ENCODE data around the gene DDX41. TPM values are rescaled to one million over a fixed set of nuclear protein-coding genes. Genes with fewer than 3 reads are reported as not detected.
A peak's percentile ranks its signal among the peaks of the same experiment; 100 is the strongest.

The DDX41 gene
- total RNA-seq, 1 experiment from 2014 or later, result 137 TPM

GRCh38 chr5:177527595-177527994, 10.8 kb upstream of the DDX41 start:
- no peaks in the 10 kb centered on the region for H3K4me1 ChIP-seq
- Mint-ChIP-seq H3K36me3 (ENCODE audit: insufficient read depth, unreplicated experiment) (peaks cover 38% of the 10 kb centered on the region), H3K4me3 (ENCODE audit: unreplicated experiment) (no peak overlapping the region), H3K9me3 (ENCODE audit: unreplicated experiment) (no peaks in the 10 kb centered on the region), H3K4me1 (ENCODE audit: low read depth, unreplicated experiment) (no peaks in the 10 kb centered on the region), H3K27me3 (ENCODE audit: insufficient read depth, unreplicated experiment) (no peaks in the 10 kb centered on the region), H3K27ac (ENCODE audit: unreplicated experiment) (no peak overlapping the region)
- peaks cover 10% of the 10 kb centered on the region for H3K36me3 ChIP-seq (ENCODE audit: control insufficient read depth, insufficient read depth, low read length)
- peak in 1 of 2 experiments; percentile 25 for DNase-seq
- H3K27me3 ChIP-seq (replicated peaks; ENCODE audit: control insufficient read depth, insufficient read depth, low read length), result no peaks in the 10 kb centered on the region
- H3K4me3 ChIP-seq (ENCODE audit: low read depth, low read length), result no peak overlapping the region
- BruUV-seq (replicated peaks), result no TSS peak
- intact Hi-C loops (cut with micrococcal nuclease; ENCODE audit: unreplicated experiment), result no loop called here
- H3K9me3 ChIP-seq, result no peaks in the 10 kb centered on the region
- ChIA-PET POLR2A (no interaction called here), CTCF (no interaction called here)
- no peak for TF ChIP-seq CTCF (IDR thresholded peaks at IDR 0.05; ENCODE audit: insufficient read depth in 1 of 2, low read depth in 1 of 2, low read length in 1 of 2, severe bottlenecking in 1 of 2, unreplicated experiment in 1 of 2)

GRCh38 chr5:177526791-177527190, 10.0 kb upstream of the DDX41 start:
- ChIA-PET CTCF (no interaction called here), POLR2A (no interaction called here)
- Histone ChIP-seq H3K36me3 (ENCODE audit: control insufficient read depth, insufficient read depth, low read length) (peaks cover 12% of the 10 kb centered on the region), H3K4me1 (no peaks in the 10 kb centered on the region), H3K4me3 (ENCODE audit: low read depth, low read length) (no peak overlapping the region), H3K27me3 (replicated peaks; ENCODE audit: control insufficient read depth, insufficient read depth, low read length) (no peaks in the 10 kb centered on the region), H3K9me3 (no peaks in the 10 kb centered on the region)
- no peak for TF ChIP-seq CTCF (IDR thresholded peaks at IDR 0.05; ENCODE audit: insufficient read depth in 1 of 2, low read depth in 1 of 2, low read length in 1 of 2, severe bottlenecking in 1 of 2, unreplicated experiment in 1 of 2)
- Mint-ChIP-seq H3K27ac (ENCODE audit: unreplicated experiment) (no peak overlapping the region), H3K4me3 (ENCODE audit: unreplicated experiment) (no peak overlapping the region), H3K27me3 (ENCODE audit: insufficient read depth, unreplicated experiment) (no peaks in the 10 kb centered on the region), H3K9me3 (ENCODE audit: unreplicated experiment) (no peaks in the 10 kb centered on the region), H3K36me3 (ENCODE audit: insufficient read depth, unreplicated experiment) (peaks cover 35% of the 10 kb centered on the region), H3K4me1 (ENCODE audit: low read depth, unreplicated experiment) (no peaks in the 10 kb centered on the region)
- intact Hi-C loops (cut with micrococcal nuclease; ENCODE audit: unreplicated experiment), result no loop called here
- DNase-seq, result peak in 1 of 2 experiments; percentile 11
- BruUV-seq (replicated peaks), result no TSS peak

GRCh38 chr5:177526191-177526590, 9.4 kb upstream of the DDX41 start:
- ChIA-PET POLR2A (no interaction called here), CTCF (no interaction called here)
- Histone ChIP-seq H3K27me3 (replicated peaks; ENCODE audit: control insufficient read depth, insufficient read depth, low read length) (no peaks in the 10 kb centered on the region), H3K4me1 (no peaks in the 10 kb centered on the region), H3K36me3 (ENCODE audit: control insufficient read depth, insufficient read depth, low read length) (peaks cover 12% of the 10 kb centered on the region), H3K4me3 (ENCODE audit: low read depth, low read length) (no peak overlapping the region), H3K9me3 (no peaks in the 10 kb centered on the region)
- no peak for TF ChIP-seq CTCF (IDR thresholded peaks at IDR 0.05; ENCODE audit: insufficient read depth in 1 of 2, low read depth in 1 of 2, low read length in 1 of 2, severe bottlenecking in 1 of 2, unreplicated experiment in 1 of 2)
- DNase-seq, result peak in 1 of 2 experiments; percentile 9
- Mint-ChIP-seq H3K27ac (ENCODE audit: unreplicated experiment) (no peak overlapping the region), H3K36me3 (ENCODE audit: insufficient read depth, unreplicated experiment) (peaks cover 39% of the 10 kb centered on the region), H3K27me3 (ENCODE audit: insufficient read depth, unreplicated experiment) (no peaks in the 10 kb centered on the region), H3K4me1 (ENCODE audit: low read depth, unreplicated experiment) (no peaks in the 10 kb centered on the region), H3K9me3 (ENCODE audit: unreplicated experiment) (no peaks in the 10 kb centered on the region), H3K4me3 (ENCODE audit: unreplicated experiment) (no peak overlapping the region)
- no TSS peak for BruUV-seq (replicated peaks)
- intact Hi-C loops (cut with micrococcal nuclease; ENCODE audit: unreplicated experiment), result no loop called here

All from Caco-2 (cell line).